HuH-7.5 (cell line): Measurements from ENCODE around the gene CHST11.

ENCODE experiments used
- DNase-seq: peaks from one replicate; pipeline ENCODE4 v3.0.0; 2011; ENCODE audit warnings: low spot score

Gene CHST11

GRCh38 chr12:104460041-104460719 lies 3.4 kb downstream of the CHST11 start:
- DNase-seq = no peak

DNA sequence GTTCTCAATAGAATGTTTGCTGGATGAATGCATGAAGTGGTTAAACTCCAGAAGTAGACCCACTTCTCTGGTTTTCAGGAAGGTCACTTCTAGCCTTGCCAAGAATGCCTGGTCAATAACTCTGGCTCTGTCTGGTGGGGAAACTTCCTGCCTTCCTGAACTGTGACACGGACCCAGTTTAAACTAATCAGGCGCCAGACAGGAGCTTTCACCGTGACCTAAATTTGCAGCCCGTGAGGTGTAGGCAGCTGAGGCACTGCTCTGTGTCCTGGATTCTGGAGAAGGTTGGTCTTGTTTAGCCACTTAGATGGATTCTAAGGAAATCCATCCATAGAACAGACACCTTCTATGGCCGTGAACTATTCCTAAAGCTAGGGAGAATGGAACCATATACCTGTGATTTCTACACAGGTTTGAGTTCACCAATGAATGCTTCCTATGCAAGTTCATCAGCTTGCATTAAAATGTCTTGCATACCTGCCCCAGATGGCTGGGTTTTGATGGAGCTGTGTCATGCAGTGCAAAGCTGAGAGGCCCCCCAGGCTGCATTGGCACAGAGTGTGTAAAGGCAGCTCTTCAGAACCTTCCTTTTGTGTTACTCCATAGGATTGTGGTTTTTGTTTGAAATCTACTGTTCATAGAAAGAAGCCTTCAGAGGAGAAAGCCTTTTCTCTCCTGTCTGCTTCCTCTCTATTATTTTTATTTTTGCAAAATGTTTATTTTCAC lies 4.4 kb downstream of the CHST11 start:
- no peak for DNase-seq

GRCh38 chr12:104462325-104462724 lies 5.6 kb downstream of the CHST11 start:
- no peak for DNase-seq

GRCh38 chr12:104462931-104463339 lies 6.2 kb downstream of the CHST11 start:
- DNase-seq = no peak

DNA sequence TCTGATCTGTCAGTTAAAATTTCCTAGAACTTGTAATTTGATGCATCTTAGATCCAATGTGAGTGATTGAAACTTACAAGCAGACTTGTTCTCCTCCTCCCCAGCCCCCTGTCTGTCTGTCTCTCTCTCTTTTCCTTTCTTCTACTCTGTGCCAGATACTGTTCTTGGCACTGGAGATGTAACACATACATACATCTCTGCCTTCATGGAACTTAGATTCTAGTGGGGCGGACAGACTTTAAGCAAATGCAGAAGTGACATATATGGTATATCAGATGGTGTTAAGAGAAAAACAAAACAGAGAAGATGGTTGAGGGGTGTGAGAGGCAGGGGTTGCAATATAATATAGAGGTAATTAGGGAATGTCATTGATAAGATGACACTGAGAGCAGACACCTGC lies 6.6 kb downstream of the CHST11 start:
- no peak for DNase-seq

DNA sequence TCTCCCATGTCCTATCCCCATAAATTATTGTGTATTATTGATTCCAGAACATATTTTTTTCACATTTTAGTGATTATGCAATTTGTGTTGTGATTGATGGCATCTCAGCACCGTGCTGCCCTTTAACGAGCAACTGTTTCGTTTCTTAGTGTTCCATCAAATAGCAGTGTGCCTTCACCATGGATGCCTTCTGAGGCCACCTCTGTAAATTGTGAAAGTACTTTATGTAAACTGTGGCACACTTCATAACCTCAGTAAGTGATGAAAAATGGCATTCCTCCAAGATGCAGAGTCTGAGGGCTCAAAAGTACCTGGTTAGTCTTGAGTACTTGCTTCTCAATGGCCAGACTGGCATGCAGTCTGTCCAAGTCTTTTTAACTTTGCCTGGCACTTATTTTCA lies 8.2 kb downstream of the CHST11 start:
- no peak for DNase-seq

DNA sequence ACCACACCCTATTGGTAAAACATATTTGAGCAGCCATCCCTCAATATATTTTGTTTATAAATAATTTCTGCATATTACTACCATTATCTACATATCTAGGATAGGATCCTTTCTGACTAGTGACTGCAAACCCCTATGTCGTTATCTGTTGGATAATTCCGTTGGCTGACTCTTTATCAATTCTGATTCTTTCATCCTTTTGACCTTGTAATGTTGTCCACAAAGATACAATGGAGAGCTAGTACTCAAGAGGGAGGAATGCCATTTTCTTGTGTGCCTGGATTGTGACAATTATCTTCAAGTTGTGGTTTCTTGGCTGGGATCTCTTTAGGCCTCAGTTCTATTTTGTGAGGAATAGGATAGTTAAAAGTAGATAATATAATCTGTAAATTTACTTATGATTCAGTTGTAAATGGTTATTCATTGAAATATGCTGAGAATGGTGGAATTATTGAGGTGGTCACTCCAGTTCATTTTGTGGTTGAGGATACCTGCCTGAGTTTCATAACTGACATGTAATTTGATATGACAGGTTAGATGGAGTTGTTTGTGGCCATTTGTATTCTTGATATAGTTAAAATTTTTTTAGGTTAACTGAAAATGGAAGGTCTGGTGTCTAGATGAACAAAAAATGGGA lies 10.1 kb downstream of the CHST11 start:
- no peak for DNase-seq

DNA sequence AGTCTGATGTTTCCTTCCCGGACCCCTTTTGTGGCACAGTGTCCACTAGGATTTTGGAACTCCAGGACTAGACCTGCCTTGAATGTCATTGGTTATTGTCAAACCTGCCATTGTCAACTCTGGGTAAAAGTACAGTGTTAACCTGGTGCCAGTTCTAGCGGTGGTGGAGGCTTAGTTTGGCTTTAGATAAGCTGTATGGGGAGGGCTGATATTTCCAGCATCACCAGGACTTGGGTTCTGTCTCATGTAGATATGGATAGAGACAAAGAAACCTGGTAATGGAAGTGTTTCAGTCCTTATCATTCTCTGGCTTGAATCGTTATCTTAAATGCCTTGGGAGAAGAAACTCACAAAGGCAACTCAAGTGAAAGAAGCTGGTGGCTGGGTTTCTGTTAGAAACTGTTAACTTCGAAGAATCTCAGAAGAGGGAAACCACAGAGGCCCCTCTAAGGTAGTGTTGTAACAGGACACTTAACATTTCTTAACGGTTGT lies 10.6 kb downstream of the CHST11 start:
- no peak for DNase-seq

DNA sequence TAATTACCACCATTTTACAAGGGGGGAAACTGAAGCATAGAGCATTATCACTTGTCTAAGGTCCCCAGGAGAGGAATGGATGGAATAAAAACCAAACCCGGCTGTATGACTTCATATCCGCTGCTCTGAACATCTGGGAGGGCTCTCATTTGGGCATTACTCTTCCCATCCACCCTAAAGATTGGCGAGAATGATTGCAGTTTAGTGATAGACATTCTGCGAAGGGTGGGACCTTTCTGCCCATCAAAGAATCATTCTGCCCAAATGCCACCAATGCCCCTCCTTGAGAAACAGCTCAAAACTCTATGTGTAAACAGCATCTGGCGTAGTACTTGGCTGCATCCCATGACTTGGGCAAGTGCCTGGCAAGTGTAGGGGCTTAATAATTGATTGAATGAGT lies 11.6 kb downstream of the CHST11 start:
- DNase-seq = no peak

DNA sequence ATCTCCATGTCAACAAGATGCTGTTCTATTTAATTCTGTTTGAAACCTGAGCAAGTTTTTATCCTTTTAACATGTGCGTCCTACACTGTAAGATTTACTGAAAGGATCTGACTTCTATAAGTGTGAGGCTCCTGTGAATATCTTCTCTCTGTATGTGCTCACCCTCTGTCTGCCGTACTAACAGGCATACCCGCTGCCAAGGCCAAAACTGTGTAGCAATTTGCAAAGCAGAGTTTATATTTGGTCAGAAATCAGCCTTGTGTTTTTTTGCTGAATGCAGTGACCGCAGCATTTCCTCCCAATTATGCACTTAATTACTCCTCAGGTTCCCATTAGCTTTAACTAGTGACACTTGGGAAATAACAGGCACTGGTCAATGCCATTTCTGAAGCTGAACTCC lies 12.3 kb downstream of the CHST11 start:
- DNase-seq = no peak

- no peak for DNase-seq
Measured at GRCh38 chr12:104469523-104469922, 12.8 kb downstream of the CHST11 start.

GRCh38 chr12:104470521-104470920 lies 13.8 kb downstream of the CHST11 start:
- no peak for DNase-seq

- no peak for DNase-seq
Measured at GRCh38 chr12:104471336-104471735, 14.6 kb downstream of the CHST11 start.

DNA sequence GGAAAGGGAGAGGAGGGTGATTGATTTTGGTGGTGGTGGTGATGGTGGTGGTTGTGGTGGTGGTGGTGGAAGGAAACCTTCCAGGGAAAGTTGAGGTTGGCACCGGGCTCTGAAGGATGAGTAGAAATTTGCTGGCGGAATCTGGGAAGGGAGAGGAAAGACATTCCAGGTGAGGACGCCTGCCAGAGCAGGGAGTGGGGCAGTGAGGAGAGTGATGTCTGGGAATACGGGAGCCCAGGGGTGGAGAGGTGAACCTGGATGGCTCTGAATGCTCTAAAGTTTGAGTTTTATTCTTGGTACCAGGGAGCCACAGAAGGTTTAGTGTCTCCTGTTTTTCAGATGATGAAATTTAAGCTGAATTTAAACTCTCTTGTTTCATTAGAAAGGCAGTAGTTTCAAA lies 16.0 kb downstream of the CHST11 start:
- no peak for DNase-seq

- no peak for DNase-seq
Measured at GRCh38 chr12:104473374-104473983, 16.7 kb downstream of the CHST11 start.

DNA sequence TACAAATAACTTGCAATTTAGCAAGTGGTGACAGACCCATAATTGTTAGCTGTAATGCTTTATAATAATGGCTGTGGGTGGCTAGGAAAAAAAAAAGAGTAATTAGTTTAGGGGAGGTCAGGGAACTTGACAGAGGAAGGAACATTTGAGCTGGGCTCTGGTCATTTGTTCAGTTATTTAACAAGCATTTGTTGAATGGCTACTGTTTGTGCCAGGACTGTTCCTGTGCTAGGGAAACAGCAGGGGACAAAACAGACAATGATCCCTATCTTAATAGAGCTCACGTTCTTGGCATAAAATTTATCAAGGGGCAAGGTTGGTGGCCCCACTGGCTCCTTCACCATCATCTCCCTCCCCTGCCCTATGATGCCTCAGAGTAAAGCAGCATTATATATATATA lies 18.5 kb downstream of the CHST11 start:
- no peak for DNase-seq

- no peak for DNase-seq
Measured at GRCh38 chr12:104477510-104478390, 21.0 kb downstream of the CHST11 start.

DNA sequence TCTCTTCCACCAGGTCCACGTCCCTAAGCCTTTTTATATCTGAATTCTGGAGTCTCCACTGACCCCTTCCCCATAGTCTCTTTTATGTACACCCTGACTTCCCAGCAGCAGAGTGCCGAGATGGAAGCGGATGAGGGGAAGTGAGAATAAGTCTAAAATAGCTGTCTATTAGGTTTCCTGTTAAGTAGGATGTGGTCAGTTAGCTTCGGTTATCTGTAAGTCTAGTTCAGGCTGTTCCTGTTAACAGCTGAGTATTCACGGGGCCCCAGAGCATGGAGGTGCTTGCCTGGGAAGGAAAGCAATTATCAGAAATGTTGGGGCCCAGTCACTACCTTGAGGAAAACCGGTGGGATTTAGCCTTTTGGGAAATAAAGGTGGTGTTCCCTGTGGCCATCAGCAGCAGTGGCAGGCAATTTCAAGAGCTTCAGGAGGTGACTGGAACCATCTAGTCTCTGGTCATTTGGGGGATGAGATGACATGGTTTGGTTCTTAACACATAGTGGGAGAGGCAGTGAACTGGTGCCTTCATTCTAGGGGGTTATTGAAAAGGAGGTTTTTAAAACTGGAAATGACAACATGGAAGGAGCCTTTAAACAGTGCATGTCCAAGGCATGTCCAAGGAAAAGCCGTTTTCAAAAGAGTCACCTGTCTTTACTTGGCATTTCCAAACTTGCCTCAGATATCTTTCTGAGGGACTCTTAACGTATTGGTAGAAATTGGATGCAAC lies 21.8 kb downstream of the CHST11 start:
- no peak for DNase-seq

DNA sequence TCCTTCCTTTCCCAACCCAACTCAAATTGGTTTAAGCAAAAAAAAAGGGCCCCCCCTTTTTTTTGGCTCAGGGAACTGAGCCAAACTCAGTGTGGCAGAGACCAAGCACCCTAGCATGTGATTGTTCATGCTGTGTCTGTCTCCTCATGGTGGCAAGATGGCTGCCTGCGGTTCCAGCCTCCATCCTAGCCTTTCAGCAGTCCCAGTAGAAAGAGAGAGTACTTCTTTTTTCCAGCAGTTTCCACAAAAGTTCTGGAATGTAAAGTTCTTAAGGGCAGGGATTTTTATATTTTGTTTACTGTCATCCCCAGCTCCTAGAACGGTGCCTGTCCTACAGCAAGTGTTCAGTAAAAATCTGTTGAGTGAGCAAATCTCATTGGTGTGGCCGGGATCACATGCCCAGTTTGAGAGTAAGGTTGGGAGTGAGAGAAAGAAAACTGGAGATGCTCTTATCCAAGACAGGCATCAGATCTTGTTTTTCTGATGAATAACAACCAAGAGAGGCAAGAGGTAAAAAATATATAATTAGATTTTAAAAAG lies 22.4 kb downstream of the CHST11 start:
- no peak for DNase-seq

DNA sequence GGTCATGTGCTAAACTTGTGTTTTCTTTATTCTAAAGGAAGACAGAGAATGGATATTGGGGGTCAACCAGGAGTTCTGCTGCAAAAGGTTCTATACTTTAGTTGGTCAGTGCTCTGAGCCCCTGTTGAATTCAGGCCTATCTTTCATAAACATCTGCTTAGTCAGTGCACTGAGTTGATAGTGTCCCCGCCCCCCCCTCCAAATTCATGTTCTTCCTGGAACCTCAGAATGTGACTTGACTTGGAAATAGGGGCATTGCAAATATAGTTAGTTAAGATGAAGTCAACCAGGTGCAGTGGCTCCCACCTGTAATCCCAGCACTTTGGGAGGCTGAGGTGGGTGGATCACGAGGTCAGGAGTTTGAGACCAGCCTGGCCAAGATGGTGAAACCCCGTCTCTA lies 23.3 kb downstream of the CHST11 start:
- no peak for DNase-seq
